Measurements from ENCODE around the gene ZC3H18.
A peak's percentile ranks its signal among the peaks of the same experiment; 100 is the strongest.

ZC3H18 gene

GRCh38 chr16:88548131-88548874, 21.9 kb upstream of the ZC3H18 start:
- in situ Hi-C loops (cut with MboI; ENCODE audit: low pct_unique_long_range_greater_than_20kb, low sequenced_read_pairs, unreplicated experiment), result loop anchor here (25.0 kb wide), 1 partner anchor 111 kb away; no protein-coding TSS in a partner anchor
- DNase-seq (ENCODE audit: low spot score), result no peak
- no peak for TF ChIP-seq CTCF (IDR thresholded peaks at IDR 0.05; ENCODE audit: extremely low read depth, insufficient read depth, missing control alignments)

GRCh38 chr16:88548985-88549384, 21.2 kb upstream of the ZC3H18 start:
- in situ Hi-C loops (cut with MboI; ENCODE audit: low pct_unique_long_range_greater_than_20kb, low sequenced_read_pairs, unreplicated experiment), result loop anchor here (25.0 kb wide), 1 partner anchor 112 kb away; no protein-coding TSS in a partner anchor
- no peak for DNase-seq (ENCODE audit: low spot score)
- no peak for TF ChIP-seq CTCF (IDR thresholded peaks at IDR 0.05; ENCODE audit: extremely low read depth, insufficient read depth, missing control alignments)

GRCh38 chr16:88549671-88550245, 20.4 kb upstream of the ZC3H18 start:
- DNase-seq (ENCODE audit: low spot score), result no peak
- TF ChIP-seq CTCF (IDR thresholded peaks at IDR 0.05; ENCODE audit: extremely low read depth, insufficient read depth, missing control alignments), result no peak
- in situ Hi-C loops (cut with MboI; ENCODE audit: low pct_unique_long_range_greater_than_20kb, low sequenced_read_pairs, unreplicated experiment), result loop anchor here (25.0 kb wide), 1 partner anchor 112 kb away; no protein-coding TSS in a partner anchor

GRCh38 chr16:88550246-88550661, 19.9 kb upstream of the ZC3H18 start:
- in situ Hi-C loops (cut with MboI; ENCODE audit: low pct_unique_long_range_greater_than_20kb, low sequenced_read_pairs, unreplicated experiment), result no loop called here
- DNase-seq (ENCODE audit: low spot score), result peak; percentile 17
- no peak for TF ChIP-seq CTCF (IDR thresholded peaks at IDR 0.05; ENCODE audit: extremely low read depth, insufficient read depth, missing control alignments)

GRCh38 chr16:88552166-88552565, 18.0 kb upstream of the ZC3H18 start:
- in situ Hi-C loops (cut with MboI; ENCODE audit: low pct_unique_long_range_greater_than_20kb, low sequenced_read_pairs, unreplicated experiment), result no loop called here

GRCh38 chr16:88552815-88553214, 17.4 kb upstream of the ZC3H18 start:
- in situ Hi-C loops (cut with MboI; ENCODE audit: low pct_unique_long_range_greater_than_20kb, low sequenced_read_pairs, unreplicated experiment), result no loop called here

More at GRCh38 chr16:88552166-88552565, 18.0 kb upstream of the ZC3H18 start:
- TF ChIP-seq CTCF (IDR thresholded peaks at IDR 0.05; ENCODE audit: extremely low read depth, insufficient read depth, missing control alignments), result no peak
- DNase-seq (ENCODE audit: low spot score), result peak; percentile 15

More at GRCh38 chr16:88552815-88553214, 17.4 kb upstream of the ZC3H18 start:
- peak; percentile 70 for DNase-seq (ENCODE audit: low spot score)
- TF ChIP-seq CTCF (IDR thresholded peaks at IDR 0.05; ENCODE audit: extremely low read depth, insufficient read depth, missing control alignments), result no peak
